ENCODE results near the gene PIGR. TPM values are rescaled to one million over a fixed set of nuclear protein-coding genes. Genes with fewer than 3 reads are reported as not detected.

The PIGR gene
- total and polyA plus RNA-seq, 4 donors = 0.28 to 67.5 (median 1.5) TPM

DNA sequence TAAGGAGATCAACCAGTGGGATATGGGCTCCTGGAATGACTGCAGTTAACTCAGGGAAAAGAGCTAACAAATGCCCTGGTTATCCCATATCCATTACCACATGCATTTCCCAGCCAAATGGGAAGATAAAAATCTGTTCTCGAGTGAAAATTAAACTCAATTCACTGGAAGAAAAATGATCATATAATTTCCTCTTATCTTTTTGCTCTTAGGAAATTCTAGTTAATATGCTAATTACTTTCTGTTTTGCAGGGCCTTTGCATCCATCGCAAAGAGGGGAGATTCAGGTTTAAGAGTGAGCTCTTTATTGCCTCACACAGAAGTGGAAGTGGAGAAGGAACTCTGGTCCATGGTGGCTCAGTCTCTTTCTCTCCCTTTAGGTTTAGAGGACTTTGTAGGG lies 52.9 kb downstream of the PIGR start:
- H3K4me3 ChIP-seq (ENCODE audit: low read length in 2 of 2) = no peak overlapping the region
- H3K36me3 ChIP-seq (ENCODE audit: control insufficient read depth in 1 of 2, insufficient read depth in 2 of 2, low read length in 1 of 2) = no peaks in the 10 kb centered on the region
- no peaks in the 10 kb centered on the region for H3K4me1 ChIP-seq (ENCODE audit: control insufficient read depth in 1 of 2, insufficient read depth in 2 of 2, low read length in 2 of 2)
- no peak overlapping the region for H3K27ac ChIP-seq (ENCODE audit: low read depth in 1 of 2, low read length in 2 of 2)
- DNase-seq (no peak), ATAC-seq (ENCODE audit: low FRiP score) (no peak)
- no peaks in the 10 kb centered on the region for H3K9me3 ChIP-seq (ENCODE audit: control insufficient read depth, low read length)
- intact Hi-C loops (cut with DNase I) = no loop called here
- H3K27me3 ChIP-seq (ENCODE audit: control insufficient read depth in 1 of 2, insufficient read depth in 2 of 2, low read length in 1 of 2) = no peaks in the 10 kb centered on the region
- WGBS, 2 donors = 72 to 73% methylated on average over 2 of the region's 2 CpGs

DNA sequence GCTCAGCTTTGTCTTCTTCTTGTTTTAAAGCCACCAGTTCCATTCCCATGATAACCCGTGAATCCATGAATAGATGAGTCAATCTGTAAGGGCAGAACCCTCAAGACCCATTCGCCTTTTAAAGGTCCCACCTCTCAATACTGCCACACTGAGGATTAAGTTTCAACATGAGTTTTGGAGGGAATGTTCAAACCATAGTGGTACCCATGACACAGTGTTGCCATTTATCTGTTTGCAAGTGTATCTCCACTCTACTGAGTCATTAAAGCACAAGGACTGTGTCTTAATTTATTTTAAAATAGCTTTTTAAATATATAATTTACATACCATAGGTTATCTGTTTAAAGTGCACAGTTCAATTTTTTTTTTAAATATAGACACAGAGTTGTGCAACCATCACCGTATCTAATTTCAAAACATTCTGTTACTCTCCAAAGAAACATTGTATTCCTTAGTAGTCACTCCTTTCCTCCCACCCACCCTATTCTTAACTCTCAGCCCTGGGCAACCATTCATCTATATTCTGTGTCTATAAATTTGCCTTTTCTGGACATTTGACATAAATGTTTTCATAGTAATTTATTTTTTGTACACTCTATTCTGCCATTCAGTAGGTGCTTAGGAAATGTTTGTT lies 53.8 kb downstream of the PIGR start:
- Histone ChIP-seq H3K36me3 (ENCODE audit: control insufficient read depth in 1 of 2, insufficient read depth in 2 of 2, low read length in 1 of 2) (no peaks in the 10 kb centered on the region), H3K9me3 (ENCODE audit: control insufficient read depth, low read length) (peaks cover 1% of the 10 kb centered on the region), H3K27me3 (ENCODE audit: control insufficient read depth in 1 of 2, insufficient read depth in 2 of 2, low read length in 1 of 2) (no peaks in the 10 kb centered on the region), H3K27ac (ENCODE audit: low read depth in 1 of 2, low read length in 2 of 2) (no peak overlapping the region), H3K4me1 (ENCODE audit: control insufficient read depth in 1 of 2, insufficient read depth in 2 of 2, low read length in 2 of 2) (no peaks in the 10 kb centered on the region), H3K4me3 (ENCODE audit: low read length in 2 of 2) (no peak overlapping the region)
- DNase-seq (no peak), ATAC-seq (ENCODE audit: low FRiP score) (no peak)
- intact Hi-C loops (cut with DNase I) = no loop called here
- WGBS, 2 donors = 74 to 79% methylated on average over 3 of the region's 3 CpGs

DNA sequence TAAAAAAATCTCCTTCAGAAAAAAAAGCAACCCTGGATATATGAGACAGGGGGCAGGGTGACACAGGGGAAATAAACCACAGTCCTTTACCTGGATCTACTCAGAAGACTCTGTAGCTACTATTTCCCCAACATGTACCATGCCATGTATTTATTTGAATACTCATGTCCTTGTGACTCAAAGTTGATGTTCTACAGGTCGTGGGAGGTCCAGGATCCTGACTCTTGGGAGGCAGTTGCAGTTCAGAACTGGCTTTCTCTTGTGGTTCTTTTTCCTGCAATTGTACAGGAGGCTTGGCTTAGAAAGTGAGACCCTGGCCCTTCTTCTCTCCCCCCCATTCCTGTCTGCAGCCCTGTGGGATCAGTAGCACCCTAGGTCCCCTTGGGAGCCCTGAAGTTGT lies 54.9 kb downstream of the PIGR start:
- H3K27me3 ChIP-seq (ENCODE audit: control insufficient read depth in 1 of 2, insufficient read depth in 2 of 2, low read length in 1 of 2) = no peaks in the 10 kb centered on the region
- WGBS, 2 donors = 81% methylated on average over 1 of the region's 1 CpG
- H3K4me1 ChIP-seq (ENCODE audit: control insufficient read depth in 1 of 2, insufficient read depth in 2 of 2, low read length in 2 of 2) = no peaks in the 10 kb centered on the region
- H3K9me3 ChIP-seq (ENCODE audit: control insufficient read depth, low read length) = peaks cover 1% of the 10 kb centered on the region
- DNase-seq (no peak), ATAC-seq (ENCODE audit: low FRiP score) (no peak)
- H3K36me3 ChIP-seq (ENCODE audit: control insufficient read depth in 1 of 2, insufficient read depth in 2 of 2, low read length in 1 of 2) = no peaks in the 10 kb centered on the region
- no peak overlapping the region for H3K4me3 ChIP-seq (ENCODE audit: low read length in 2 of 2)
- intact Hi-C loops (cut with DNase I) = no loop called here
- no peak overlapping the region for H3K27ac ChIP-seq (ENCODE audit: low read depth in 1 of 2, low read length in 2 of 2)

DNA sequence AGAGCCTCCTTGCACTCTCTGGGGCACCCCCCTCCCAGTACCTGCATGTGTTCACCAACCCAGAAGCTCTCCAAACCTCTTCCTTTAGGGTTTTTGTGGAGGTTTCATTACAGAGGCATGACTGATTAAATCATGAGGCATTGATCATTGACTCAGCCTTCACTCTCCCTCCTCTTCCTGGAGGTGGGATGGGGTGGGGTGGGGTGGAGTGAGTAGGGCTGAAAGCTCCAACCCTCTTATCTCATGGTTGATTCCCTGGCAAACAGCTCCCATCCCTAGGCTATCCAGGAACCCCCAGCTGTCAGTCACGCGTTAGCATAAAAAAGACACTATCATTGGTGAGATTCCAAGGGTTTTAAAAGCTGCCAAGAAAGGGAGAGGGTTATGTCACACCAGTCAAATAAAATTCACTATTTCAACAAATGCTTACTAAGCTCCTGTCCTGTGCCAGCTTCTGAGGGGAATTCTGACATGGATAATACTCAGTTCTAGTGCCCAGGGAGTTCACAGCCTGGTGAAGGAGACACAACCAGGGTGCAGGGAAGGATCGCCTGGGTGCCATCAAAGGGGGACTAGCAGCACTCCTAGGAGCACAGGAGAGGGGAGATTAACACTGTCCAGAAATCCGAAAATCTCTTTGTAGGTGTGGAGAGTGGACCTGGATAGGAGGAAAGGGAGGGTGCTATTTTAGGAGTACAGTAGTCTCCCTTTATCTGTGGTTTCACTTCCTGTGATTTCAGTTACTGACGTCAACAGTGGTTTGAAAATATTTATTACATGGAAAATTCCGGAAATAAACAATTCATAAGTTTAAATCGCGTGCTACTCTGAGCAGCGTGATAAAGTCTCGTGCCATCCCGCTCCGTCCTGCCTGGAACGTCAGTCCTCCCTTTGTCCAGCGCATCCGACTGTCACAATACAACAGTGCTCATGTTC lies 55.9 kb downstream of the PIGR start:
- Histone ChIP-seq H3K4me3 (ENCODE audit: low read length in 2 of 2) (no peak overlapping the region), H3K27ac (ENCODE audit: low read depth in 1 of 2, low read length in 2 of 2) (no peak overlapping the region), H3K9me3 (ENCODE audit: control insufficient read depth, low read length) (peaks cover 1% of the 10 kb centered on the region), H3K36me3 (ENCODE audit: control insufficient read depth in 1 of 2, insufficient read depth in 2 of 2, low read length in 1 of 2) (no peaks in the 10 kb centered on the region), H3K4me1 (ENCODE audit: control insufficient read depth in 1 of 2, insufficient read depth in 2 of 2, low read length in 2 of 2) (no peaks in the 10 kb centered on the region), H3K27me3 (ENCODE audit: control insufficient read depth in 1 of 2, insufficient read depth in 2 of 2, low read length in 1 of 2) (no peaks in the 10 kb centered on the region)
- ATAC-seq (ENCODE audit: low FRiP score) (no peak), DNase-seq (peak in 1 of 2 donors; percentile 75)
- 62 to 64% methylated on average over 15 of the region's 15 CpGs for WGBS, 2 donors
- intact Hi-C loops (cut with DNase I) = no loop called here

DNA sequence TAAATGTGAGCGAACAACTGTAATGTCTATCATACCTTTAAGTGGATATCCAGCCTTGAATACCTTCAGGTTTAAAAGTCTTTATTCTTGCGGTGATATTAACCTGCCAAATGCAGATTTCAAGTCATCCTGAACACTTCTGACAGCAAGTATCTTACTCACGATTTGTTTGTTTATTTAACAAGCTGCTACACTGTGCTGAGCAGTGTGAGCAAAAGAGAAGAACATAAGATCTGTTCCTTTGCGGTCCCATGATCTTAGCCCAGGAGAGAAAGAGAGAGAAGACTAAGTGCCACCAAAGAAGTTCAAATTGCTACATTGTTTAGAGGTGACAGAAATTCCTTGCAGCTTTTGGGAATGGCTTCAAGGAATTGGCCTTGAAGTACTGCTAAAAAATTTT lies 58.6 kb downstream of the PIGR start:
- intact Hi-C loops (cut with DNase I) = no loop called here
- H3K4me1 ChIP-seq (ENCODE audit: control insufficient read depth in 1 of 2, insufficient read depth in 2 of 2, low read length in 2 of 2) = no peaks in the 10 kb centered on the region
- ATAC-seq (ENCODE audit: low FRiP score) (no peak), DNase-seq (no peak)
- H3K4me3 ChIP-seq (ENCODE audit: low read length in 2 of 2) = no peak overlapping the region
- no peaks in the 10 kb centered on the region for H3K36me3 ChIP-seq (ENCODE audit: control insufficient read depth in 1 of 2, insufficient read depth in 2 of 2, low read length in 1 of 2)
- H3K27ac ChIP-seq (ENCODE audit: low read depth in 1 of 2, low read length in 2 of 2) = no peak overlapping the region
- WGBS, 2 donors = 53 to 61% methylated on average over 4 of the region's 4 CpGs
- peaks cover 1% of the 10 kb centered on the region for H3K9me3 ChIP-seq (ENCODE audit: control insufficient read depth, low read length)
- H3K27me3 ChIP-seq (ENCODE audit: control insufficient read depth in 1 of 2, insufficient read depth in 2 of 2, low read length in 1 of 2) = no peaks in the 10 kb centered on the region

DNA sequence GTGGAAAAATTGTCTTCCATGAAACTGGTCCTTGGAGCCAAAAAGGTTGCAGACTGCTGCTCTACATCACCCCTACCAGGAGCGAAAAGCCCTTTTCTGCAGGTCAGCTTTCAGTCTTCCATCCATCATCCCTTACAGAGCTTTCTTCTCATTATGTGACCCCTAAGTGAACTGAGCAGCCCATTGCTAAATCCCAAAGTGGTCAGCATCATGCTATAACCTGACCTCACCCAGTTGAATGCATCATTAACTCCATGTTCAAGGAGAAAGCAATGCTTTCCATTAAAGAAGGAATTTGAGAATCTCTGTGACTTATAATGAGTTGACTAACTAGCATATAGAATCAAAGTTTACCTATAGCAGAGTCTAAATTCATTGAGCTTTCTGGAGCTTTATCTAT lies 59.4 kb downstream of the PIGR start:
- Histone ChIP-seq H3K27ac (ENCODE audit: low read depth in 1 of 2, low read length in 2 of 2) (no peak overlapping the region), H3K27me3 (ENCODE audit: control insufficient read depth in 1 of 2, insufficient read depth in 2 of 2, low read length in 1 of 2) (no peaks in the 10 kb centered on the region), H3K4me1 (ENCODE audit: control insufficient read depth in 1 of 2, insufficient read depth in 2 of 2, low read length in 2 of 2) (no peaks in the 10 kb centered on the region), H3K4me3 (ENCODE audit: low read length in 2 of 2) (no peak overlapping the region), H3K36me3 (ENCODE audit: control insufficient read depth in 1 of 2, insufficient read depth in 2 of 2, low read length in 1 of 2) (no peaks in the 10 kb centered on the region), H3K9me3 (ENCODE audit: control insufficient read depth, low read length) (peaks cover 1% of the 10 kb centered on the region)
- ATAC-seq (ENCODE audit: low FRiP score) (no peak), DNase-seq (no peak)
- intact Hi-C loops (cut with DNase I) = no loop called here
- WGBS, 2 donors = 47 to 71% methylated on average over 1 of the region's 1 CpG

DNA sequence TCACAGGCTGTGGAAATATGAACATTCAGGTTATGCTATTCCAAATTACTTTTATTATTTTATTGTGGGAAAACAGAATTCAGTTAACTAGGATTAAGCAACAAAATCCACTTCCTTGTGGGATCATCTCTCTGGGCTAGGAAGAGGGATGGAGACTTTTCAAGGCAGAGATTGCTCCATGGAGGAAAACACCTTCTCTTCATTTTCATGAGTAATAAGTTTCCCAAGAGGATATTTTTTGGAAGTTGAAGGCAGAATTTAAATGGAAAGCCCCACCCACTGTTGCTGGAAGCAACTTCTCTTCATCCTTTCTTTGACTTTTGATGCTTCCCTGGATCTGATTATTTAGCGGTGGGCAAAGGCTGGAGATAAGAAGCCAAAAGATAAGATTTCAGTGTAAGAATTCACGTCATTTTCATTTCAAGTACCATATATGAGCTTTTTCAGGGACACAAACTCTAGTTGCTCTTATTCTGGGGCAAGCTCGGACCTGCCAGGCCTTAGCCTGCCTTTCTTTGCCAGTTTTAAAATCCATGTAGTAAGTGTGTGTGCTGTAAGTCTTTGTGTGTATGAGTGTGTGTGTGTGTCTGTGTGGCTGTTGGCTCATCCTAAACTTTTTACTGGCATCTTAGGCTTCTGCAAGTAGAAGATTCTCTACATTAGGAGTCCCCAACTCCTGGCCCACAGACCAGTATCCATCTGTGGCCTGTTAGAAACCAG lies 60.8 kb downstream of the PIGR start:
- Histone ChIP-seq H3K9me3 (ENCODE audit: control insufficient read depth, low read length) (peaks cover 1% of the 10 kb centered on the region), H3K36me3 (ENCODE audit: control insufficient read depth in 1 of 2, insufficient read depth in 2 of 2, low read length in 1 of 2) (no peaks in the 10 kb centered on the region), H3K27me3 (ENCODE audit: control insufficient read depth in 1 of 2, insufficient read depth in 2 of 2, low read length in 1 of 2) (no peaks in the 10 kb centered on the region), H3K27ac (ENCODE audit: low read depth in 1 of 2, low read length in 2 of 2) (no peak overlapping the region), H3K4me3 (ENCODE audit: low read length in 2 of 2) (no peak overlapping the region), H3K4me1 (ENCODE audit: control insufficient read depth in 1 of 2, insufficient read depth in 2 of 2, low read length in 2 of 2) (no peaks in the 10 kb centered on the region)
- ATAC-seq (ENCODE audit: low FRiP score) (no peak), DNase-seq (no peak)
- intact Hi-C loops (cut with DNase I) = no loop called here
- 49 to 54% methylated on average over 3 of the region's 3 CpGs for WGBS, 2 donors

DNA sequence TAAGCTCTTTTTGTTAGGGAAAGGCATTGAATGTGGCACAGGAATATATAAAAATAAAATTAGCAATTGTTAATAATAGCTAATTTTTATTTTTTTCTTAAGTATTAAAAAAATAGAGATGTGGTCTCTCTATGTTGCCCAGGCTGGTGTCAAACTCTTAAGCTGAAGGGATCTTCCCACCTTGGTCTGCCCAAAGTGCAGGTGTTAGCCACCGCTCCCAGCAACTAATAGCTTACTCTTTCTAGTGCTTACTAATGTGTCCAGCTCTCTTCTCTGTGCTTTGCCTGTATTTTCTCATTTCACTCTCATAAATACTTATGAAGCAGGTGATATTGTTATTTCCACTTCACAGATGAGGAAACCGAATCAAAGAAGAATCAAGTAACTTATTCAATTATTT lies 62.4 kb downstream of the PIGR start:
- no peak for DNase-seq
- intact Hi-C loops (cut with DNase I) = no loop called here
- H3K4me1 ChIP-seq (ENCODE audit: control insufficient read depth in 1 of 2, insufficient read depth in 2 of 2, low read length in 2 of 2) = no peaks in the 10 kb centered on the region

More for the DNA sequence above, 62.4 kb downstream of the PIGR start:
- Histone ChIP-seq H3K4me3 (ENCODE audit: low read length in 2 of 2) (no peak overlapping the region), H3K36me3 (ENCODE audit: control insufficient read depth in 1 of 2, insufficient read depth in 2 of 2, low read length in 1 of 2) (no peaks in the 10 kb centered on the region), H3K27ac (ENCODE audit: low read depth in 1 of 2, low read length in 2 of 2) (no peak overlapping the region), H3K9me3 (ENCODE audit: control insufficient read depth, low read length) (peaks cover 4% of the 10 kb centered on the region), H3K27me3 (ENCODE audit: control insufficient read depth in 1 of 2, insufficient read depth in 2 of 2, low read length in 1 of 2) (no peaks in the 10 kb centered on the region)
- ATAC-seq (ENCODE audit: low FRiP score) = no peak
- 85 to 94% methylated on average over 2 of the region's 2 CpGs for WGBS, 2 donors

All from aorta (tissue), 5 donors.